ENCODE measurements around the gene OXTR.
A peak's percentile ranks its signal among the peaks of the same experiment; 100 is the strongest.

The OXTR gene

GRCh38 chr3:8769088-8769822, at the start of gene OXTR:
Gene OXTR, minus strand, starts transcription at chr3:8769613. Its CDS starts 1,426 bp downstream, at chr3:8768187.
- peak; percentile 92 for FAIRE-seq
- DNase-seq (ENCODE audit: insufficient read length, low spot score), result peak; percentile 85

GRCh38 chr3:8817486-8817885, 48.1 kb upstream of the OXTR start:
- no peak for FAIRE-seq
- no peak for DNase-seq (ENCODE audit: insufficient read length, low spot score)

- no peak for FAIRE-seq
- no peak for DNase-seq (ENCODE audit: insufficient read length, low spot score)
These were observed 46.7 kb upstream of the OXTR start for GRCh38 chr3:8816106-8816505.

GRCh38 chr3:8813411-8813810, 44.0 kb upstream of the OXTR start:
- FAIRE-seq, result no peak
- DNase-seq (ENCODE audit: insufficient read length, low spot score), result no peak

GRCh38 chr3:8810561-8810960, 41.1 kb upstream of the OXTR start:
- FAIRE-seq (no peak), DNase-seq (ENCODE audit: insufficient read length, low spot score) (no peak)

GRCh38 chr3:8805774-8806173, 36.4 kb upstream of the OXTR start:
- FAIRE-seq (no peak), DNase-seq (ENCODE audit: insufficient read length, low spot score) (no peak)

GRCh38 chr3:8802256-8802655, 32.8 kb upstream of the OXTR start:
- no peak for FAIRE-seq

GRCh38 chr3:8800016-8800415, 30.6 kb upstream of the OXTR start:
- DNase-seq (ENCODE audit: insufficient read length, low spot score) (no peak), FAIRE-seq (no peak)

More at GRCh38 chr3:8802256-8802655, 32.8 kb upstream of the OXTR start:
- DNase-seq (ENCODE audit: insufficient read length, low spot score), result no peak

- no peak for DNase-seq (ENCODE audit: insufficient read length, low spot score)
- FAIRE-seq, result no peak
These were observed 24.8 kb upstream of the OXTR start for GRCh38 chr3:8794247-8794646.

- DNase-seq (ENCODE audit: insufficient read length, low spot score) (no peak), FAIRE-seq (no peak)
These were observed 23.8 kb upstream of the OXTR start for GRCh38 chr3:8793242-8793641.

GRCh38 chr3:8790529-8790928, 21.1 kb upstream of the OXTR start:
- DNase-seq (ENCODE audit: insufficient read length, low spot score) (no peak), FAIRE-seq (no peak)

- DNase-seq (ENCODE audit: insufficient read length, low spot score) (no peak), FAIRE-seq (no peak)
These were observed 15.4 kb upstream of the OXTR start for GRCh38 chr3:8784676-8785435.

GRCh38 chr3:8780279-8780678, 10.9 kb upstream of the OXTR start:
- DNase-seq (ENCODE audit: insufficient read length, low spot score) (no peak), FAIRE-seq (no peak)

GRCh38 chr3:8778475-8778874, 9.1 kb upstream of the OXTR start:
- FAIRE-seq (no peak), DNase-seq (ENCODE audit: insufficient read length, low spot score) (no peak)

GRCh38 chr3:8777978-8778267, 8.5 kb upstream of the OXTR start:
- no peak for DNase-seq (ENCODE audit: insufficient read length, low spot score)
- FAIRE-seq, result no peak

GRCh38 chr3:8777201-8777977, 8.0 kb upstream of the OXTR start:
- no peak for FAIRE-seq
- no peak for DNase-seq (ENCODE audit: insufficient read length, low spot score)

GRCh38 chr3:8776406-8776805, 7.0 kb upstream of the OXTR start:
- DNase-seq (ENCODE audit: insufficient read length, low spot score), result no peak
- FAIRE-seq, result no peak

- DNase-seq (ENCODE audit: insufficient read length, low spot score), result no peak
- FAIRE-seq, result no peak
These were observed 6.2 kb upstream of the OXTR start for GRCh38 chr3:8775602-8776001.

- FAIRE-seq, result no peak
- DNase-seq (ENCODE audit: insufficient read length, low spot score), result no peak
These were observed 5.8 kb upstream of the OXTR start for GRCh38 chr3:8775181-8775580.

- DNase-seq (ENCODE audit: insufficient read length, low spot score) (no peak), FAIRE-seq (no peak)
These were observed 4.6 kb upstream of the OXTR start for GRCh38 chr3:8773941-8774542.

- DNase-seq (ENCODE audit: insufficient read length, low spot score) (peak; percentile 48), FAIRE-seq (peak; percentile 52)
These were observed 887 bp downstream of the OXTR start for GRCh38 chr3:8768364-8769087.

All from GM19239 (cell line).